IMR-90 (cell line): Measurements from ENCODE around the gene ZNF853. TPM values are rescaled to one million over a fixed set of nuclear protein-coding genes. Genes with fewer than 3 reads are reported as not detected.

Experiments
- ATAC-seq: fragments of 200-7000 bp; cut with Tn5 transposase; 2 replicates; pipeline ENCODE4 v1.9.1; 2020; ENCODE audit warnings: low read depth, mild to moderate bottlenecking, moderate library complexity
- BruUV-seq: library from RNA; stranded (reverse); fragments of 400-500 nt; replicated peaks from 2 replicates; lab custom pipeline; 2021; lab: Mats Ljungman, UMichigan
- CTCF ChIA-PET: fragments of 300-600 bp; formaldehyde crosslinking; extraction: SDS; loops from one replicate; lab custom pipeline; 2021; ENCODE audit warnings: antibody characterized with exemption; lab: Yijun Ruan, JAX
- POLR2A ChIA-PET: fragments of 300-600 bp; sonication (Branson Sonifier 250); formaldehyde crosslinking; loops from one replicate; lab custom pipeline; 2022; ENCODE audit warnings: antibody characterized with exemption; ENCODE audit not compliant: unreplicated experiment; lab: Charles Lee
- DNase-seq: peaks from one replicate; pipeline ENCODE4 v3.0.0; 2013
- H2AFZ ChIP-seq: replicated peaks from 2 replicates; pipeline ENCODE3; 2013; ENCODE audit warnings: low read length, mild to moderate bottlenecking; ENCODE audit not compliant: poor library complexity
- H2AK5ac ChIP-seq: 2 replicates; pipeline ENCODE4 v1.6.1; 2013; ENCODE audit warnings: low read depth, low read length, inconsistent platforms
- H2AK9ac ChIP-seq: replicated peaks from 2 replicates; pipeline ENCODE3; 2013; ENCODE audit warnings: mild to moderate bottlenecking, low read depth, low read length, moderate library complexity; ENCODE audit not compliant: poor library complexity
- H2BK120ac ChIP-seq: 2 replicates; pipeline ENCODE4 v1.6.1; 2013; ENCODE audit warnings: low read depth, low read length, inconsistent platforms
- H2BK15ac ChIP-seq: 3 replicates; pipeline ENCODE4 v1.6.1; 2013; ENCODE audit warnings: low read depth, low read length, inconsistent platforms
- H2BK20ac ChIP-seq: 2 replicates; pipeline ENCODE4 v1.6.1; 2013; ENCODE audit warnings: low read depth, mild to moderate bottlenecking, inconsistent platforms, low read length, moderate library complexity
- H2BK5ac ChIP-seq: 2 replicates; pipeline ENCODE4 v1.6.1; 2013; ENCODE audit warnings: mild to moderate bottlenecking, low read depth, low read length, inconsistent platforms; ENCODE audit not compliant: poor library complexity, severe bottlenecking
- H3K14ac ChIP-seq: replicated peaks from 2 replicates; pipeline ENCODE4 v1.6.1; 2013; ENCODE audit warnings: low read depth, low read length, inconsistent platforms
- H3K18ac ChIP-seq: 2 replicates; pipeline ENCODE4 v1.6.1; 2013; ENCODE audit warnings: low read depth, low read length, control low read depth
- H3K23ac ChIP-seq: 2 replicates; pipeline ENCODE4 v1.6.1; 2013; ENCODE audit warnings: low read depth, low read length, inconsistent platforms
- H3K27ac ChIP-seq: 2 replicates; pipeline ENCODE4 v1.5.1; 2013; ENCODE audit warnings: mild to moderate bottlenecking, control low read depth, low read length; ENCODE audit not compliant: insufficient read depth
- H3K27me3 ChIP-seq: 2 replicates; pipeline ENCODE4 v1.6.1; 2013; ENCODE audit warnings: low read length; ENCODE audit not compliant: control insufficient read depth, insufficient read depth
- H3K36me3 ChIP-seq: 2 replicates; pipeline ENCODE4 v1.6.1; 2013; ENCODE audit warnings: low read length, mixed read lengths; ENCODE audit not compliant: control insufficient read depth, insufficient read depth
- H3K4ac ChIP-seq: 2 replicates; pipeline ENCODE4 v1.6.1; 2013; ENCODE audit warnings: low read depth, low read length, inconsistent platforms
- H3K4me1 ChIP-seq: 2 replicates; pipeline ENCODE4 v1.6.1; 2013; ENCODE audit warnings: low read length, mixed read lengths; ENCODE audit not compliant: control insufficient read depth, insufficient read depth
- H3K4me2 ChIP-seq: 2 replicates; pipeline ENCODE4 v1.6.1; 2013; ENCODE audit warnings: low read depth, mild to moderate bottlenecking, control low read depth, low read length, moderate library complexity
- H3K4me3 ChIP-seq: 2 replicates; pipeline ENCODE4 v1.5.1; 2013; ENCODE audit warnings: low read depth, mild to moderate bottlenecking, control low read depth, low read length, moderate library complexity; ENCODE audit not compliant: insufficient read depth
- H3K56ac ChIP-seq: 2 replicates; pipeline ENCODE4 v1.6.1; 2013; ENCODE audit warnings: low read length, inconsistent platforms; ENCODE audit not compliant: insufficient read depth; ENCODE audit errors: extremely low read depth
- H3K79me1 ChIP-seq, 2 experiments: 2 replicates each; pipeline ENCODE4 v1.6.1; 2013; ENCODE audit warnings: low read length in 2 of 2, inconsistent platforms in 1 of 2, low read depth in 1 of 2
- H3K9ac ChIP-seq: 2 replicates; pipeline ENCODE4 v1.6.1; 2013; ENCODE audit warnings: low read depth, low read length, control low read depth
- H3K9me1 ChIP-seq: 2 replicates; pipeline ENCODE4 v1.6.1; 2013; ENCODE audit warnings: low read length, inconsistent platforms; ENCODE audit not compliant: insufficient read depth
- H3K9me3 ChIP-seq: 2 replicates; pipeline ENCODE4 v1.6.1; 2013; ENCODE audit warnings: low read length; ENCODE audit not compliant: control insufficient read depth, insufficient read depth
- H4K20me1 ChIP-seq: 2 replicates; pipeline ENCODE4 v1.6.1; 2013; ENCODE audit warnings: low read length, inconsistent platforms; ENCODE audit not compliant: insufficient read depth
- H4K5ac ChIP-seq: 2 replicates; pipeline ENCODE4 v1.6.1; 2013; ENCODE audit warnings: mild to moderate bottlenecking, low read depth, low read length, control low read depth
- H4K8ac ChIP-seq, 2 experiments: 2 replicates each; pipeline ENCODE4 v1.6.1; 2013; ENCODE audit warnings: low read depth in 2 of 2, low read length in 2 of 2, control low read depth in 1 of 2, inconsistent platforms in 1 of 2
- H4K91ac ChIP-seq: 2 replicates; pipeline ENCODE4 v1.6.1; 2013; ENCODE audit warnings: low read depth, low read length, inconsistent platforms; ENCODE audit not compliant: insufficient read depth
- BHLHE40 ChIP-seq: fragments of 150-350 bp; IDR thresholded peaks from 2 replicates; pipeline ENCODE4 v1.6.1; 2016; ENCODE audit warnings: mild to moderate bottlenecking, low read depth, low read length
- CEBPB ChIP-seq: IDR thresholded peaks from 2 replicates; pipeline ENCODE4 v1.6.1; 2012; ENCODE audit warnings: low read depth, low read length, improper control_type of control experiment
- CHD1 ChIP-seq: IDR thresholded peaks from 2 replicates; pipeline ENCODE4 v1.6.1; 2012; ENCODE audit warnings: low read depth, low read length, improper control_type of control experiment
- CTCF ChIP-seq: conservative IDR thresholded peaks from 2 replicates; pipeline ENCODE4 v1.5.1; 2012; ENCODE audit warnings: mild to moderate bottlenecking, low read depth, low read length, improper control_type of control experiment
- ELK1 ChIP-seq: fragments of 150-350 bp; IDR thresholded peaks from 2 replicates; pipeline ENCODE4 v1.6.1; 2016; ENCODE audit warnings: low read depth, mild to moderate bottlenecking, low read length, moderate library complexity, borderline replicate concordance
- FOS ChIP-seq: fragments of 150-350 bp; IDR thresholded peaks from 2 replicates; pipeline ENCODE4 v1.6.1; 2016; ENCODE audit warnings: low read depth, low read length
- MAFK ChIP-seq: IDR thresholded peaks from 2 replicates; pipeline ENCODE4 v1.6.1; 2012; ENCODE audit warnings: low read depth, low read length, improper control_type of control experiment
- MAZ ChIP-seq: IDR thresholded peaks from 2 replicates; pipeline ENCODE4 v1.6.1; 2012; ENCODE audit warnings: low read depth, mild to moderate bottlenecking, low read length, improper control_type of control experiment, moderate library complexity, borderline replicate concordance
- MXI1 ChIP-seq: IDR thresholded peaks from 2 replicates; pipeline ENCODE4 v1.6.1; 2012; ENCODE audit warnings: low read depth, mild to moderate bottlenecking, low read length, moderate library complexity, borderline replicate concordance
- NFE2L2 ChIP-seq: fragments of 150-350 bp; IDR thresholded peaks from 2 replicates; pipeline ENCODE4 v1.6.1; 2016; ENCODE audit warnings: low read depth, mild to moderate bottlenecking, low read length
- POLR2A ChIP-seq: IDR thresholded peaks from 2 replicates; pipeline ENCODE4 v1.6.1; 2012; ENCODE audit warnings: mild to moderate bottlenecking, low read depth, low read length
- RAD21 ChIP-seq: IDR thresholded peaks from 2 replicates; pipeline ENCODE4 v1.6.1; 2012; ENCODE audit warnings: low read length, improper control_type of control experiment
- RCOR1 ChIP-seq: IDR thresholded peaks from 2 replicates; pipeline ENCODE4 v1.6.1; 2012; ENCODE audit warnings: mild to moderate bottlenecking, low read length, improper control_type of control experiment; ENCODE audit not compliant: insufficient replicate concordance
- RFX5 ChIP-seq: IDR thresholded peaks from 2 replicates; pipeline ENCODE4 v1.8.0; 2012; ENCODE audit warnings: low read depth, mild to moderate bottlenecking, low read length, moderate library complexity
- SMC3 ChIP-seq: fragments of 150-350 bp; IDR thresholded peaks from 2 replicates; pipeline ENCODE4 v1.6.1; 2016; ENCODE audit warnings: low read depth, mild to moderate bottlenecking, antibody characterized with exemption, low read length, moderate library complexity
- USF2 ChIP-seq: fragments of 150-350 bp; IDR thresholded peaks from 2 replicates; pipeline ENCODE4 v1.6.1; 2017; ENCODE audit warnings: mild to moderate bottlenecking, antibody characterized with exemption, low read length, low read depth
- WGBS, 2 experiments: methylation state at CpG; one replicate each; pipeline versions ENCODE4 v1.1.5 to v1.1.7; 2013; ENCODE audit warnings: missing lambda C conversion rate in 2 of 2; ENCODE audit not compliant: insufficient read length in 1 of 2; ENCODE audit errors: extremely low coverage in 2 of 2; 5-methylcytosine and 5-hydroxymethylcytosine counted together
- dilution Hi-C: fragments of 300-500 bp; cut with HindIII; formaldehyde crosslinking; loops from one replicate; pipeline ENCODE4 v1.14.3; 2018; ENCODE audit warnings: low sequenced_read_pairs; ENCODE audit not compliant: unreplicated experiment
- in situ Hi-C: fragments of 300-500 bp; cut with MboI; formaldehyde crosslinking; loops from 3 replicates; pipeline ENCODE4 v1.14.3; 2019; ENCODE audit warnings: low sequenced_read_pairs, inconsistent platforms, mixed read lengths
- intact Hi-C: fragments of 100-400 bp; cut with micrococcal nuclease; formaldehyde crosslinking; loops from 2 replicates; pipeline ENCODE4 v1.10.0; 2022
- polyA plus RNA-seq, 3 experiments: library from polyadenylated mRNA; depleted of rRNA; stranded (reverse); fragments of >200 nt; gene quantifications; 2 replicates each; pipeline ENCODE4 v1.2.3, GENCODE V29; 2012; ENCODE audit warnings: low replicate concordance in 1 of 3
- total RNA-seq: library from RNA; depleted of rRNA; stranded (reverse); fragments of >200 nt; gene quantifications from 2 replicates; pipeline ENCODE4 v1.2.3, GENCODE V29; 2012

ZNF853 gene
- total and polyA plus RNA-seq, 2 of the 4 experiments (the other 2 are of a cell fraction) = 3.4 TPM

- H2AK9ac ChIP-seq = no peak overlapping the region
- DNase-seq (no peak), ATAC-seq (no peak)
- no peaks in the 10 kb centered on the region for H3K4me1 ChIP-seq
- H2BK5ac ChIP-seq = no peak overlapping the region
- H4K8ac ChIP-seq = no peak overlapping the region
- no peak overlapping the region for H3K18ac ChIP-seq
- no peaks in the 10 kb centered on the region for H3K27me3 ChIP-seq
- no peak overlapping the region for H3K4me2 ChIP-seq
- no peak overlapping the region for H2BK20ac ChIP-seq
- no peak overlapping the region for H2BK15ac ChIP-seq
- no peaks in the 10 kb centered on the region for H3K9me1 ChIP-seq
- H3K79me1 ChIP-seq = peaks cover 0 to 17% of the 10 kb centered on the region in 2 experiments; a peak in 1 of 4 replicates
- no peak overlapping the region for H3K14ac ChIP-seq
- H2AK5ac ChIP-seq = no peak overlapping the region
- intact Hi-C loops = no loop called here
- H3K4ac ChIP-seq = no peak overlapping the region
- H3K27ac ChIP-seq = no peak overlapping the region
- no peak overlapping the region for H4K5ac ChIP-seq
- H4K91ac ChIP-seq = no peak overlapping the region
- peaks cover 4% of the 10 kb centered on the region; the same call in 1 of the 2 replicates for H4K20me1 ChIP-seq
- no peak overlapping the region for H2BK120ac ChIP-seq
- peaks cover 40% of the 10 kb centered on the region for H3K9me3 ChIP-seq
- no TSS peak for BruUV-seq
- no peak overlapping the region for H3K23ac ChIP-seq
- 99% methylated on average over 19 of the region's 32 CpGs; no CpG with 5 or more reads in 1 of the 2 experiments for WGBS, 2 experiments
- H3K4me3 ChIP-seq = no peak overlapping the region
- no peak for TF ChIP-seq RCOR1
- TF ChIP-seq RFX5 = no peak
- no peak for TF ChIP-seq MAFK
- no peak for TF ChIP-seq RAD21
- TF ChIP-seq ELK1 = no peak
- no peak for TF ChIP-seq CHD1
- TF ChIP-seq BHLHE40 = no peak
- TF ChIP-seq MXI1 = no peak
- no peak for TF ChIP-seq FOS
- no peak for TF ChIP-seq USF2
- no peak for TF ChIP-seq SMC3
- TF ChIP-seq MAZ = no peak
- TF ChIP-seq CTCF = no peak
- TF ChIP-seq CEBPB = no peak
- TF ChIP-seq POLR2A = no peak
- TF ChIP-seq NFE2L2 = no peak
- dilution Hi-C loops = no loop called here
- no peak overlapping the region for H3K9ac ChIP-seq
- H3K36me3 ChIP-seq = peaks cover 86% of the 10 kb centered on the region
- ChIA-PET POLR2A (no interaction called here), CTCF (no interaction called here)
- in situ Hi-C loops = no loop called here
- H3K56ac ChIP-seq = no peak overlapping the region
- no peak overlapping the region for H2AFZ ChIP-seq
Measured at GRCh38 chr7:6651851-6652445, 36.5 kb downstream of the ZNF853 start.
